Neutrophil (primary cell): ENCODE measurements around the gene UBE2L3.

Experiments used
- H3K27ac ChIP-seq: fragments of 200-600 bp; sonication (generic); 2 replicates; pipeline ENCODE4 v1.5.1; 2016; ENCODE audit warnings: mild to moderate bottlenecking, moderate library complexity
- H3K27me3 ChIP-seq: fragments of 200-600 bp; sonication (generic); 2 replicates; pipeline ENCODE4 v1.6.0; 2016; ENCODE audit warnings: mild to moderate bottlenecking
- H3K36me3 ChIP-seq: fragments of 200-600 bp; sonication (generic); 2 replicates; pipeline ENCODE4 v1.5.1; 2017
- H3K4me1 ChIP-seq, 2 experiments: fragments of 200-600 bp in 1 of 2; sonication (generic) in 1 of 2; 1 replicate in 1 of 2; 2 replicates in 1 of 2; pipeline versions ENCODE4 v1.5.1 to v1.6.1; 2013 to 2016; ENCODE audit warnings: low read depth in 1 of 2, low read length in 1 of 2, mild to moderate bottlenecking in 1 of 2, moderate library complexity in 1 of 2; ENCODE audit not compliant: control insufficient read depth in 1 of 2, insufficient read depth in 1 of 2
- H3K4me3 ChIP-seq, 2 experiments: fragments of 200-600 bp in 1 of 2; sonication (generic) in 1 of 2; 1 replicate in 1 of 2; 2 replicates in 1 of 2; pipeline ENCODE4 v1.5.1; 2013 to 2016; ENCODE audit warnings: low read depth in 1 of 2, low read length in 1 of 2, mild to moderate bottlenecking in 1 of 2, moderate library complexity in 1 of 2
- H3K9me3 ChIP-seq: fragments of 200-600 bp; sonication (generic); 2 replicates; pipeline ENCODE4 v1.5.1; 2016
- TF ChIP-seq, protein P1 (sequence below): fragments of 200-600 bp; sonication (generic); IDR thresholded peaks from 2 replicates; pipeline ENCODE4 v1.5.1; 2016; ENCODE audit warnings: antibody characterized with exemption

The UBE2L3 gene

DNA sequence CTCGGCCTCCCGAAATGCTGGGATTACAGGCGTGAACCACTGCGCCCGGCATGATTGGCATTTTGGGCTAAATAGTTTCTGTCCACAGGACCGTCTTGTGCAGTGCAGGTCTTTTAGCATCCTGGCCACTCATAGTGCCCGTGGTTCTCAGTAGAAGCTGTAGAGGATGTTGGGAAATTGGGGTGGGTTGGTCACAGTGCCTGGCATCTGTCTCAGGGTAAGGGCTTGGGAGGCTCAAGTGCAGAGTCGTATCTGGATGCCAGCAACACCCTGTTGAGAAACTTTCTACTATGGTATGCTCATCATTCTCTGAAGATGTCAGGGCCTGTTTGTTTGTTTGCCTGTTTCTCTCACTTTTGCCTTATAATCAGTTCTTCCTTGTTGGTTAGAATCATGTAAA is 21.9 kb downstream of the UBE2L3 start:
- H3K27me3 ChIP-seq = no peaks in the 10 kb centered on the region
- peaks cover 39 to 43% of the 10 kb centered on the region in 2 experiments for H3K4me1 ChIP-seq
- H3K36me3 ChIP-seq = peaks cover 21% of the 10 kb centered on the region
- TF ChIP-seq, protein P1, sequence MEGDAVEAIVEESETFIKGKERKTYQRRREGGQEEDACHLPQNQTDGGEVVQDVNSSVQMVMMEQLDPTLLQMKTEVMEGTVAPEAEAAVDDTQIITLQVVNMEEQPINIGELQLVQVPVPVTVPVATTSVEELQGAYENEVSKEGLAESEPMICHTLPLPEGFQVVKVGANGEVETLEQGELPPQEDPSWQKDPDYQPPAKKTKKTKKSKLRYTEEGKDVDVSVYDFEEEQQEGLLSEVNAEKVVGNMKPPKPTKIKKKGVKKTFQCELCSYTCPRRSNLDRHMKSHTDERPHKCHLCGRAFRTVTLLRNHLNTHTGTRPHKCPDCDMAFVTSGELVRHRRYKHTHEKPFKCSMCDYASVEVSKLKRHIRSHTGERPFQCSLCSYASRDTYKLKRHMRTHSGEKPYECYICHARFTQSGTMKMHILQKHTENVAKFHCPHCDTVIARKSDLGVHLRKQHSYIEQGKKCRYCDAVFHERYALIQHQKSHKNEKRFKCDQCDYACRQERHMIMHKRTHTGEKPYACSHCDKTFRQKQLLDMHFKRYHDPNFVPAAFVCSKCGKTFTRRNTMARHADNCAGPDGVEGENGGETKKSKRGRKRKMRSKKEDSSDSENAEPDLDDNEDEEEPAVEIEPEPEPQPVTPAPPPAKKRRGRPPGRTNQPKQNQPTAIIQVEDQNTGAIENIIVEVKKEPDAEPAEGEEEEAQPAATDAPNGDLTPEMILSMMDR = no peak
- H3K27ac ChIP-seq = peak overlapping the region; percentile 61
- no peak overlapping the region for H3K4me3 ChIP-seq
- no peaks in the 10 kb centered on the region for H3K9me3 ChIP-seq

DNA sequence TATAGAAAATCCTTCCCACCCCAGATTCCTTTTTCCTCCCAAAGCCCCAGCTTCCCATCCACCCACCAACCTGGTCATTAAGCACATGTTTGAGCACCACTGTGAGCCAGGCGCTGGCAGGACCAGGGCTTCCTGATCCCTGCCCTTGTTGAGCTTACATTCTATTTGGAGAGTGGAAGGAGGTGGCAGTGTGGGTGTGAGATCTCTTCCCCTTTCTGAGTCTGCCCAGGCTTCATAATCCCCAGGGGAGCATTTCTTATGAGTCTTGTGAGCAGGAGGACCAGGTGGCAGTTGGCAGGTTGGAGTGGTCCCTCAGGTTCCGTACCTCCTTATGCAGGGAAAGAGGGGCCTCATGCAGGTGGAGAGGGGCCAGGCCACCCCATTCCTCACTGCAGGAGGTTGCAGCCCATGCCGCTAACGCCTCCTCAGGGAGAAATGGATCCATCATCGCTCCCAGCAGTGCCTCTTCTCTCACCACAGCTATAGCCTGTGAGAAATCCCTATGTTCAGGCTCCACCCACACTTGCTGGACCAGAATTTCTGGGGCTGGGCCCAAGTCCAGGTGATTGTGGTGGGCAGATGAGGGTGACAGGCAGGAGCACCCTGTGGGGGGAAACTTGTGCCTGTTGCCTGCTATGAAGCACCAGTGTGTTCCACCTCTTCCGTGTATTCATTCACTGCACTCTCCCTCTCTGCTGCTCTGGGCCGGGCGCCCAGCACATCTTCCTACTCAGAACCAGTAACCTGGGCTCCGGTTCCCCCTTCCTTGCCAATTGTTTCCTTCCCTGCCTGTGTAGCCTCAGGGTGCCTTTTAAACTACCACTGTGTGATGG is 23.5 kb downstream of the UBE2L3 start:
- TF ChIP-seq, protein P1 = no peak
- H3K36me3 ChIP-seq = peaks cover 37% of the 10 kb centered on the region
- H3K9me3 ChIP-seq = no peaks in the 10 kb centered on the region
- no peak overlapping the region for H3K4me3 ChIP-seq
- no peaks in the 10 kb centered on the region for H3K27me3 ChIP-seq
- H3K4me1 ChIP-seq = peaks cover 39 to 40% of the 10 kb centered on the region in 2 experiments
- peak overlapping the region; percentile 4 for H3K27ac ChIP-seq

DNA sequence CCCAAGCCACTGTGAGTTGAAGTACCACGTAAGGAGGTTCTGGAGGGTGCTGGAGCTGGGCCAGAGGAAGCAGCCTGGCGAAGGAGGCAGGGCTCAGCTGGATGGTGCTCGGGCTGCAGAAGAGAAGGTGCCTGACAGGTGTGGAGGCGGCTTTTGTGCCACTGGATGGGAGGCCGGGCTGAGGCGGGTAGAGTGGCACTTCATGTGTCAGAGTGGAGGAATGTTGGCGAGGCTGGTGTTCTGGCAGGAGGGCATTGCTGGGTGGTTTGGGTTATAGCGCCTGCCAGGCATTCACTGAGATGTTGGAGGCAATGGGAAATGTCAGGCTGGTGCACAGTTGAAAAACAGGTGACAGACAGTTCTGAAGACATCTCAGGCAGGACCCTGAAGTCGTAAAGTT is 24.2 kb downstream of the UBE2L3 start:
- no peaks in the 10 kb centered on the region for H3K9me3 ChIP-seq
- H3K27me3 ChIP-seq = no peaks in the 10 kb centered on the region
- H3K4me1 ChIP-seq = peaks cover 39 to 40% of the 10 kb centered on the region in 2 experiments
- H3K4me3 ChIP-seq = no peak overlapping the region
- H3K27ac ChIP-seq = no peak overlapping the region
- H3K36me3 ChIP-seq = peaks cover 40% of the 10 kb centered on the region
- TF ChIP-seq, protein P1 = no peak

DNA sequence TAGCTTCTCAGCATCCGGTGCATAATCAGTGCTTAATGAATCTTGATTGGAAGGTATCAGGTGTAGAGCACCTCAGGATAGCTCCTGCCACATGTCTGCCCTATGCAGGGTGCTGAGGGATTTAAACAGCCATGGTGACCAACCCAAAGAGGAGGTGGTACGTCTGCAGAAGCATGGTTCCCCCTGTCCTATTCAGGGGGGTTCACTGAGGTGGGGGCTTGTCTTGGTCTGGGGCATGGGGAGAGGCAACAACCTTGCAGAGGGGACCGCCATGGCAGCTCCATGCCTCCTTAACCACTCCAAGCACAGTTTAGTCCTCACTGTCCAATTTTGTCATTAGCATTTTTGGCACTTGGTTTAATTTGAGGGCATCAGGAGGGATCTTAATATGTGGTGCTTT is 24.9 kb downstream of the UBE2L3 start:
- no peaks in the 10 kb centered on the region for H3K27me3 ChIP-seq
- H3K36me3 ChIP-seq = peaks cover 40% of the 10 kb centered on the region
- TF ChIP-seq, protein P1 = no peak

DNA sequence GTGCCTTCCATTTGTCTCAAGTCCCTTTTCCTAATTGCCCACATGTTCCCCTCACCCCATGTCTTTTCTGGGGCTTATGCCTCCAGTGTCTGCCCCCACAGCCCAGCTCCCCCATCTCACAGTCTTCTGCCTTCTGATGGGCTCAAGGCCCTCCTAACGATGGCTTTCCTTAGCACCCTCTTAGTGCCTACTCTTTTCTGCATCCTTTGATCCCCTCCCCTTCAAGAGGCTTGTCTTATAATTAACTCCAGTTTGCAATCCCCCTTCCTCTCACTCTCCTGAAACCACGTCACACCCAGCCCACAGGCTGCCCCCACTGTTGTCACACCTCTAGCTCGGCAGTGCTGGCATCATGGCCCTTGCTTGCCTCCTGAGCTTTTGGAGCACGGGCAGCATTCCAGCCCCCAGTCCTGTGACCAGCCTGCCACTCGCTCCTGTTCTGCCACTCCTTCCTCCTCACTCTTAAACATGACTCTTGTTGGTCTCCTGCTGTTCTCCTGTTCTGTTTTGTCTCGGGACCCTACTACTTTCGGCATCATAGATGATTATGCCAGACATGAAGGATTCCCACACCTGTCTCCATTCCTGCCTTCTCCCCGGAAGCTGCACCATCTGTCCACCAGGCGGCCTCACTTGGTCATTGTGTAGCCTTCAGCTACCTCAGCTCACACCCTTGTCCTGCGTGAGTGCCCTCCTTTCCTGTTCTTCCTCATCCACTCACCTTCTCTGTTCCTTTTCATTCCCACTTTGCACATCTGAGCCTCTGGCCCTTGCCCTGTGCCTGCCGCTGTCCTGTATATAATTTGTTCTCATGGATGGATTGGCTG is 26.1 kb downstream of the UBE2L3 start:
- H3K36me3 ChIP-seq = peaks cover 40% of the 10 kb centered on the region
- H3K9me3 ChIP-seq = no peaks in the 10 kb centered on the region
- no peaks in the 10 kb centered on the region for H3K27me3 ChIP-seq
- H3K27ac ChIP-seq = no peak overlapping the region
- H3K4me1 ChIP-seq = peaks cover 36 to 45% of the 10 kb centered on the region in 2 experiments
- no peak overlapping the region for H3K4me3 ChIP-seq
- TF ChIP-seq, protein P1 = no peak

More for the DNA sequence above, 24.9 kb downstream of the UBE2L3 start:
- no peaks in the 10 kb centered on the region for H3K9me3 ChIP-seq
- H3K4me1 ChIP-seq = peaks cover 39 to 43% of the 10 kb centered on the region in 2 experiments
- H3K27ac ChIP-seq = no peak overlapping the region
- no peak overlapping the region for H3K4me3 ChIP-seq
